Measurements from ENCODE around the gene B4GALT2. TPM values are rescaled to one million over a fixed set of nuclear protein-coding genes. Genes with fewer than 3 reads are reported as not detected.

The B4GALT2 gene
- total RNA-seq, 6 donors from 2014 or later: 11.5 to 33.0 (median 18.1) TPM

- TF ChIP-seq CTCF (IDR thresholded peaks at IDR 0.05) (peak; percentile 70 to 97 (median 94)), EP300 (IDR thresholded peaks at IDR 0.05) (no peak), POLR2AphosphoS5 (IDR thresholded peaks at IDR 0.05) (peak; percentile 59 to 74), POLR2A (IDR thresholded peaks at IDR 0.05) (peak in 3 of 4 donors; percentile 39 to 87 (median 52))
- peak within 1 kb of the TSS; percentile 61 to 77 (median 69) for H3K4me3 ChIP-seq
- no peaks in the 10 kb centered on the region for H3K9me3 ChIP-seq
- DNase-seq (peak; percentile 98 to 99), ATAC-seq (ENCODE audit: low FRiP score in 2 of 2) (peak; percentile 98 to 99)
- H3K27ac ChIP-seq: peak within 1 kb of the TSS; percentile 96 to 99 (median 99)
- 1 to 5% methylated on average over 6 to 66 of the region's 74 CpGs for WGBS, 2 donors
- peaks cover 0 to 11% (median 3%) of the 10 kb centered on the region in 4 donors for H3K36me3 ChIP-seq
- peaks cover 24 to 50% (median 26%) of the 10 kb centered on the region in 4 donors for H3K4me1 ChIP-seq
- no peaks in the 10 kb centered on the region for H3K27me3 ChIP-seq
These were observed 32.6 kb upstream of the B4GALT2 start, which contains the start of gene IPO13 for GRCh38 chr1:43946236-43947060. Gene IPO13, plus strand, starts transcription at chr1:43946950. Its CDS starts 651 bp downstream, at chr1:43947601.

GRCh38 chr1:43947061-43947873 is 31.7 kb upstream of the B4GALT2 start:
- no peaks in the 10 kb centered on the region for H3K9me3 ChIP-seq
- TF ChIP-seq CTCF (IDR thresholded peaks at IDR 0.05) (no peak), POLR2A (IDR thresholded peaks at IDR 0.05) (no peak), EP300 (IDR thresholded peaks at IDR 0.05) (no peak), POLR2AphosphoS5 (IDR thresholded peaks at IDR 0.05) (no peak)
- H3K27ac ChIP-seq: peak overlapping the region; percentile 96 to 99 (median 99)
- H3K4me3 ChIP-seq: peak overlapping the region; percentile 61 to 77 (median 69)
- 1 to 9% methylated on average over 11 to 20 of the region's 27 CpGs for whole genome bisulfite sequencing, 2 donors
- peaks cover 24 to 50% (median 26%) of the 10 kb centered on the region in 4 donors for H3K4me1 ChIP-seq
- DNase-seq: peak in 1 of 2 donors; percentile 67
- peak in 1 of 2 donors; percentile 0 for ATAC-seq (ENCODE audit: low FRiP score in 2 of 2)
- no peaks in the 10 kb centered on the region for H3K27me3 ChIP-seq
- peaks cover 0 to 11% (median 3%) of the 10 kb centered on the region in 4 donors for H3K36me3 ChIP-seq

- no peaks in the 10 kb centered on the region for H3K27me3 ChIP-seq
- H3K4me1 ChIP-seq: peaks cover 24 to 50% (median 26%) of the 10 kb centered on the region in 4 donors
- no peak for ATAC-seq (ENCODE audit: low FRiP score in 2 of 2)
- no peak for DNase-seq
- peaks cover 0 to 11% (median 3%) of the 10 kb centered on the region in 4 donors for H3K36me3 ChIP-seq
- H3K27ac ChIP-seq: peak overlapping the region in 1 of 4 donors; percentile 96
- no peak for TF ChIP-seq POLR2AphosphoS5 (IDR thresholded peaks at IDR 0.05)
- TF ChIP-seq CTCF (IDR thresholded peaks at IDR 0.05): no peak
- no peak for TF ChIP-seq POLR2A (IDR thresholded peaks at IDR 0.05)
- no peak for TF ChIP-seq EP300 (IDR thresholded peaks at IDR 0.05)
- H3K9me3 ChIP-seq: no peaks in the 10 kb centered on the region
- 48 to 52% methylated on average over 2 to 3 of the region's 3 CpGs for WGBS, 2 donors
- H3K4me3 ChIP-seq: peak overlapping the region in 3 of 4 donors; percentile 61 to 70 (median 68)
These were observed 31.1 kb upstream of the B4GALT2 start for GRCh38 chr1:43947874-43948437.

GRCh38 chr1:43949678-43950077 is 29.3 kb upstream of the B4GALT2 start:
- Histone ChIP-seq H3K4me3 (no peak overlapping the region), H3K27ac (no peak overlapping the region), H3K9me3 (no peaks in the 10 kb centered on the region), H3K36me3 (peaks cover 0 to 11% (median 3%) of the 10 kb centered on the region in 4 donors), H3K4me1 (peaks cover 24 to 50% (median 26%) of the 10 kb centered on the region in 4 donors), H3K27me3 (no peaks in the 10 kb centered on the region)
- 92% methylated on average over 13 of the region's 13 CpGs; no CpG with 5 or more reads in 1 of the 2 donors for WGBS, 2 donors
- TF ChIP-seq POLR2AphosphoS5 (IDR thresholded peaks at IDR 0.05) (no peak), EP300 (IDR thresholded peaks at IDR 0.05) (no peak), POLR2A (IDR thresholded peaks at IDR 0.05) (no peak), CTCF (IDR thresholded peaks at IDR 0.05) (no peak)
- peak in 1 of 2 donors; percentile 60 for DNase-seq
- no peak for ATAC-seq (ENCODE audit: low FRiP score in 2 of 2)

Data from upper lobe of left lung (tissue), 6 donors.